Measurements from ENCODE around the gene COBL.
A peak's percentile ranks its signal among the peaks of the same experiment; 100 is the strongest.

COBL gene

DNA sequence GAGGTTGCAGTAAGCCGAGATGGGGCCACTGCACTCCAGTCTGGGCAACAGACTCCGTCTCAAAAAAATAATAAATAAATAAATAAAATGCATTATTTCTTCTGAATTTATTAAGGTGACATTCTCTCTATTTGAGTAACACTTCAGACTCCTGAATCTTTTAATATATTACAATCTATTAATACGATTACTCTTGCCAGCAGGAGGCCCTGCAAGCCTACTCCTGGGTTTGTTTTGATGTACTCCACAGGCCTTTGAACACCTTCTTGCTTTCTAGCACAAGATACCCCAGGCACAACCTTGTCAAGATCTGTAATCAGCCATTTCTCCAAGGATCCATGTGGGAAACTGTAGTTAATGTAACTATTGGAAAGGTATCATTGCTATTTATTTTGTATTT is 63.5 kb downstream of the COBL start:
- H3K4me3 ChIP-seq (ENCODE audit: low read depth, low read length) = no peak overlapping the region
- DNase-seq (ENCODE audit: low read depth) = no peak
- in situ Hi-C loops (cut with HindIII; ENCODE audit: low sequenced_read_pairs) = no loop called here
- no peak for TF ChIP-seq CTCF (IDR thresholded peaks at IDR 0.05; ENCODE audit: low read depth, low read length, missing control alignments)

- in situ Hi-C loops (cut with HindIII; ENCODE audit: low sequenced_read_pairs) = no loop called here
- H3K4me3 ChIP-seq (ENCODE audit: low read depth, low read length) = no peak overlapping the region
- no peak for DNase-seq (ENCODE audit: low read depth)
- TF ChIP-seq CTCF (IDR thresholded peaks at IDR 0.05; ENCODE audit: low read depth, low read length, missing control alignments) = no peak
Measured at GRCh38 chr7:51251290-51251689, 65.3 kb downstream of the COBL start.

- H3K4me3 ChIP-seq (ENCODE audit: low read depth, low read length) = no peak overlapping the region
- no peak for TF ChIP-seq CTCF (IDR thresholded peaks at IDR 0.05; ENCODE audit: low read depth, low read length, missing control alignments)
- in situ Hi-C loops (cut with HindIII; ENCODE audit: low sequenced_read_pairs) = no loop called here
- no peak for DNase-seq (ENCODE audit: low read depth)
Measured at GRCh38 chr7:51250512-51250911, 66.1 kb downstream of the COBL start.

- in situ Hi-C loops (cut with HindIII; ENCODE audit: low sequenced_read_pairs) = no loop called here
- no peak for TF ChIP-seq CTCF (IDR thresholded peaks at IDR 0.05; ENCODE audit: low read depth, low read length, missing control alignments)
- no peak overlapping the region for H3K4me3 ChIP-seq (ENCODE audit: low read depth, low read length)
- no peak for DNase-seq (ENCODE audit: low read depth)
Measured at GRCh38 chr7:51249991-51250390, 66.6 kb downstream of the COBL start.

- in situ Hi-C loops (cut with HindIII; ENCODE audit: low sequenced_read_pairs) = no loop called here
- DNase-seq (ENCODE audit: low read depth) = no peak
- TF ChIP-seq CTCF (IDR thresholded peaks at IDR 0.05; ENCODE audit: low read depth, low read length, missing control alignments) = no peak
- no peak overlapping the region for H3K4me3 ChIP-seq (ENCODE audit: low read depth, low read length)
Measured at GRCh38 chr7:51249187-51249945, 67.2 kb downstream of the COBL start.

DNA sequence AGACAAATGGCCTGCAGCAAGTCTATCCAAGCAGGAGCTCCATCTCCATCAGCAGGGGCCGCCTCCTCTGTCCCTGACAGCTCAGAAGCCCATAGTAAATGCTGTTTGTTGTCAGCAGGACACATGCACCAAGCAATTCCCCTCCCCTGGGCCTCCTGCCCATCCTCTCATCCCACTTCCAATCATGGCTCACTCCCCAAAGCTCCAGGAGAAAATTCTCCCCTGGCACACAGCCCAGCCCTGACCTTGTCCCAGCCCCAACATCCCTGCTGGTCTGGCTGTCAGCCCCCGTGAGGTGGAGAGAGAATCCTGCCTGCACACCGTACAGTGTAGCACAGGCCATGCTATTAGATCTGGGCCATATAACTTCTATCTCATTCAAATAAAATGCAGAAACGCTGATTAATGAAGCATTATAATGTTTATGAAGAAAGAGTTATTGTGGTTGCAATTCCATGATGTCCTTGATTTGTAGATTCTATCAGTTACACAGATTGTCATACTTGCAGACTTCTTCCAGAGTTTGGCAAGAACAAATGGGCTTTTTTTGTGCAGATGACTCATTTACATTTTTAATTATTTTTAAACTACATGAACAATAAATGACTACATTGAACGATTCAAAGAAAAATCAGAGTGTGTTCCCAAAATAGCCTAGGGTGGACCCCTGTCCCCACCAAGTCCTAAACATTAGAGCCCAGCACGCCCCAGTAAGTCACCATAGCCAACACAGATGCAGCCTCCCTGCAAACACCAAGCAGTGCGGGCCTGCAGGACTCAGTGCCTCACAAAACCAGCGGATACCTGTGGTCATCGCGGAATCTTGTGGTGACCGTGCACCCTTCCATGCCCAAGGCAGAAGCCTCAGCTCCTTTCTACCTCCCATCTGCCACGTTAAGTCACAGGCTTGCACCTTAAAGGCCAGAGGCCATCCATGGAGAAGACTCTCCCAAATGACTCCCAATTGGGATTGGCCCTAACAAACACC is 70.1 kb downstream of the COBL start:
- TF ChIP-seq CTCF (IDR thresholded peaks at IDR 0.05; ENCODE audit: low read depth, low read length, missing control alignments) = no peak
- DNase-seq (ENCODE audit: low read depth) = peak; percentile 9
- in situ Hi-C loops (cut with HindIII; ENCODE audit: low sequenced_read_pairs) = no loop called here
- H3K4me3 ChIP-seq (ENCODE audit: low read depth, low read length) = no peak overlapping the region
